Caco-2 (cell line): ENCODE measurements around the gene PMEPA1. TPM values are rescaled to one million over a fixed set of nuclear protein-coding genes. Genes with fewer than 3 reads are reported as not detected.

Source experiments
- BruUV-seq: library from RNA; stranded (reverse); fragments of 400-500 nt; replicated peaks from 2 replicates; lab custom pipeline; 2021; lab: Mats Ljungman, UMichigan
- CTCF ChIA-PET: fragments of 300-600 bp; sonication (Branson Sonifier 250); formaldehyde crosslinking; loops from one replicate; lab custom pipeline; 2022; ENCODE audit warnings: antibody characterized with exemption; lab: Charles Lee
- POLR2A ChIA-PET: fragments of 300-600 bp; sonication (Branson Sonifier 250); formaldehyde crosslinking; loops from one replicate; lab custom pipeline; 2022; ENCODE audit warnings: antibody characterized with exemption; lab: Charles Lee
- DNase-seq, 2 experiments: peaks; one replicate each; pipeline versions ENCODE4 v3.0.0 to v3.0.0-alpha.2; 2020 to 2022
- H3K27me3 ChIP-seq: replicated peaks from 2 replicates; pipeline ENCODE4 v1.6.0; 2011; ENCODE audit warnings: low read length; ENCODE audit not compliant: control insufficient read depth, insufficient read depth
- H3K36me3 ChIP-seq: 2 replicates; pipeline ENCODE4 v1.5.1; 2011; ENCODE audit warnings: low read length; ENCODE audit not compliant: control insufficient read depth, insufficient read depth
- H3K4me1 ChIP-seq: fragments of 250-450 bp; sonication (Bioruptor Pico); 2 replicates; pipeline ENCODE4 v1.5.1; 2020; ENCODE audit warnings: mild to moderate bottlenecking
- H3K4me3 ChIP-seq: 2 replicates; pipeline ENCODE4 v1.5.1; 2011; ENCODE audit warnings: low read depth, mild to moderate bottlenecking, control low read depth, low read length
- H3K9me3 ChIP-seq: fragments of 250-450 bp; sonication (Bioruptor Pico); 2 replicates; pipeline ENCODE4 v1.5.1; 2020; ENCODE audit warnings: mild to moderate bottlenecking, moderate library complexity
- H3K27ac Mint-ChIP-seq: one replicate; pipeline ENCODE4 v1.8.0; 2022; ENCODE audit warnings: mixed read lengths; ENCODE audit not compliant: unreplicated experiment
- H3K27me3 Mint-ChIP-seq: one replicate; pipeline ENCODE4 v1.8.0; 2022; ENCODE audit warnings: mixed read lengths; ENCODE audit not compliant: insufficient read depth, unreplicated experiment
- H3K36me3 Mint-ChIP-seq: one replicate; pipeline ENCODE4 v1.8.0; 2022; ENCODE audit warnings: mild to moderate bottlenecking, mixed read lengths; ENCODE audit not compliant: insufficient read depth, unreplicated experiment
- H3K4me1 Mint-ChIP-seq: one replicate; pipeline ENCODE4 v1.8.0; 2022; ENCODE audit warnings: low read depth, mixed read lengths; ENCODE audit not compliant: unreplicated experiment
- H3K4me3 Mint-ChIP-seq: one replicate; pipeline ENCODE4 v1.8.0; 2022; ENCODE audit warnings: mild to moderate bottlenecking, moderate library complexity, mixed read lengths; ENCODE audit not compliant: unreplicated experiment
- H3K9me3 Mint-ChIP-seq: one replicate; pipeline ENCODE4 v1.8.0; 2022; ENCODE audit warnings: mixed read lengths; ENCODE audit not compliant: unreplicated experiment
- intact Hi-C: fragments of 100-400 bp; cut with micrococcal nuclease; formaldehyde crosslinking; loops from one replicate; pipeline ENCODE4 v1.10.0; 2022; ENCODE audit not compliant: unreplicated experiment
- total RNA-seq: library from RNA; stranded (reverse); gene quantifications from 2 replicates; pipeline ENCODE4 v1.2.3, GENCODE V29; 2022
- TF ChIP-seq, protein P1 (sequence below), 2 experiments: fragments of 200-600 bp in 1 of 2; IDR thresholded peaks; 1 replicate in 1 of 2; 2 replicates in 1 of 2; pipeline versions ENCODE4 v1.5.1 to v1.8.0; 2011 to 2022; ENCODE audit warnings: antibody characterized with exemption in 1 of 2, control low read depth in 1 of 2, inconsistent platforms in 1 of 2, low read depth in 1 of 2, low read length in 1 of 2, mild to moderate bottlenecking in 1 of 2, moderate library complexity in 1 of 2; ENCODE audit not compliant: insufficient read depth in 1 of 2, severe bottlenecking in 1 of 2, unreplicated experiment in 1 of 2

PMEPA1 gene
- total RNA-seq, 1 experiment from 2014 or later, result 3.3 TPM

DNA sequence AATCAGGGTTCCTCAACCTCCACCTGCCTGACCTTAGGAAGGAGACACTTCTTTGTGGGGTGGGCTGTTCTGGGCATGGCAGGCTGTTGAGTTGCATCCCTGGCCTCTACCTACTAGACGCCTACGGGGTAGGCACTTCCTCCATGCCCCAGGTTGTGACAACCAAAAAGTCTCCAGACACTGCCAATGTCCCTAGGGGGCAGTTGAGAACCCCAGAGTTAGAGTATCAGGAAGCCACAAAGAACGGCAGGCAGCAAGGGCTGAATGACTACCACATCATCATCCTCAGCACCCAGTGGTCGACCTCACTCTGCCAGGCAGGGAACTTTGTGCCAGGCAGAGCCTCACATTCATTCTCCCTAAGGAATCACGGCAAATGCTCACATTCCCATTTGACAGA lies 21.5 kb downstream of the PMEPA1 start:
- ChIA-PET POLR2A (no interaction called here), CTCF (interaction anchor here (0.7 kb wide), 1 partner anchor 12 kb away, joined by 4 read pairs; no protein-coding TSS in a partner anchor)
- no TSS peak for BruUV-seq
- intact Hi-C loops, result no loop called here
- no peaks in the 10 kb centered on the region for H3K27me3 ChIP-seq
- no peak overlapping the region for H3K27ac Mint-ChIP-seq
- H3K4me3 ChIP-seq, result no peak overlapping the region
- H3K4me1 Mint-ChIP-seq, result peaks cover 16% of the 10 kb centered on the region
- peaks cover 11% of the 10 kb centered on the region for H3K4me1 ChIP-seq
- DNase-seq, result no peak
- no peak overlapping the region for H3K4me3 Mint-ChIP-seq
- no peaks in the 10 kb centered on the region for H3K36me3 Mint-ChIP-seq
- no peaks in the 10 kb centered on the region for H3K9me3 ChIP-seq
- no peaks in the 10 kb centered on the region for H3K9me3 Mint-ChIP-seq
- no peaks in the 10 kb centered on the region for H3K36me3 ChIP-seq
- H3K27me3 Mint-ChIP-seq, result no peaks in the 10 kb centered on the region
- TF ChIP-seq, protein P1, sequence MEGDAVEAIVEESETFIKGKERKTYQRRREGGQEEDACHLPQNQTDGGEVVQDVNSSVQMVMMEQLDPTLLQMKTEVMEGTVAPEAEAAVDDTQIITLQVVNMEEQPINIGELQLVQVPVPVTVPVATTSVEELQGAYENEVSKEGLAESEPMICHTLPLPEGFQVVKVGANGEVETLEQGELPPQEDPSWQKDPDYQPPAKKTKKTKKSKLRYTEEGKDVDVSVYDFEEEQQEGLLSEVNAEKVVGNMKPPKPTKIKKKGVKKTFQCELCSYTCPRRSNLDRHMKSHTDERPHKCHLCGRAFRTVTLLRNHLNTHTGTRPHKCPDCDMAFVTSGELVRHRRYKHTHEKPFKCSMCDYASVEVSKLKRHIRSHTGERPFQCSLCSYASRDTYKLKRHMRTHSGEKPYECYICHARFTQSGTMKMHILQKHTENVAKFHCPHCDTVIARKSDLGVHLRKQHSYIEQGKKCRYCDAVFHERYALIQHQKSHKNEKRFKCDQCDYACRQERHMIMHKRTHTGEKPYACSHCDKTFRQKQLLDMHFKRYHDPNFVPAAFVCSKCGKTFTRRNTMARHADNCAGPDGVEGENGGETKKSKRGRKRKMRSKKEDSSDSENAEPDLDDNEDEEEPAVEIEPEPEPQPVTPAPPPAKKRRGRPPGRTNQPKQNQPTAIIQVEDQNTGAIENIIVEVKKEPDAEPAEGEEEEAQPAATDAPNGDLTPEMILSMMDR (IDR thresholded peaks at IDR 0.05; ENCODE audit: insufficient read depth in 1 of 2, low read depth in 1 of 2, low read length in 1 of 2, severe bottlenecking in 1 of 2, unreplicated experiment in 1 of 2), result no peak

- no peak overlapping the region for H3K4me3 ChIP-seq
- no peak for DNase-seq
- CTCF ChIA-PET, result interaction anchor here (0.6 kb wide), 1 partner anchor 1084 kb away, joined by 3 read pairs; no protein-coding TSS in a partner anchor
- TF ChIP-seq, protein P1 (IDR thresholded peaks at IDR 0.05; ENCODE audit: insufficient read depth in 1 of 2, low read depth in 1 of 2, low read length in 1 of 2, severe bottlenecking in 1 of 2, unreplicated experiment in 1 of 2), result no peak
- no peak overlapping the region for H3K27ac Mint-ChIP-seq
- no peaks in the 10 kb centered on the region for H3K9me3 Mint-ChIP-seq
- H3K27me3 ChIP-seq, result no peaks in the 10 kb centered on the region
- no peak overlapping the region for H3K4me3 Mint-ChIP-seq
- no peaks in the 10 kb centered on the region for H3K36me3 ChIP-seq
- H3K4me1 ChIP-seq, result peaks cover under 1% of the 10 kb centered on the region; the same call in 1 of the 2 replicates
- POLR2A ChIA-PET, result no interaction called here
- no peaks in the 10 kb centered on the region for H3K27me3 Mint-ChIP-seq
- peaks cover 11% of the 10 kb centered on the region for H3K4me1 Mint-ChIP-seq
- H3K36me3 Mint-ChIP-seq, result no peaks in the 10 kb centered on the region
- intact Hi-C loops, result no loop called here
- H3K9me3 ChIP-seq, result no peaks in the 10 kb centered on the region
- BruUV-seq, result no TSS peak
These were observed 22.7 kb downstream of the PMEPA1 start for GRCh38 chr20:57686931-57687652.

DNA sequence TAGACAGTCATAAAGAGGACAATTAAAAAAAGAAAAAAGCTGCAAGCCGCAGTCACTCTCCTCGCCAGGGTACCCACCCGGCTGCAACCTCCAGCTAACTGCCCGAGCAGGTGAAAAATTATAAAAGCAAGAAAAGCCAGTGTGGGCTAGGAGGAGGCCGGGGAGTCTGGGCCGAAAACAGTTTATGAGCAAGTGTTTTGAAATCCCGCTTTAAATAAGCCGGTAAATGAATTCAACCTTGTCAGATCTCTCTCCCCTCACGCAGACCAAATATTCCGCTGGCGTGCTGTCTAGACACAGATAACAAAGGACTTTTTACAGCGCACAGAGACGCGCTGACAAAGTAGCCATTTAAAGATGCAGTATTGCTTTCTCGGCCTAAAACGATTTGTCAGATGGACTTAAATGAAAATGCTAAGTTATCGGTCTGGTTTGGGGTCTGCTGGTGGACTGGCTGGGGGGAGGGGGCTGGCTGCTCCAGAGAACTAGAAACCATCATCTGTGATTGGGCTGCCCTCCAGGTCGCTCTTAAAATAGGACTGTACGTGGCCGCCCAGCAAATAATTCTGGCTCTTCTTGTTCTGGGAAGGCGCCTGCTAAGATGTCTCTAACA lies 24.6 kb downstream of the PMEPA1 start:
- intact Hi-C loops, result no loop called here
- no peak for DNase-seq
- H3K9me3 Mint-ChIP-seq, result no peaks in the 10 kb centered on the region
- TF ChIP-seq, protein P1 (IDR thresholded peaks at IDR 0.05; ENCODE audit: insufficient read depth in 1 of 2, low read depth in 1 of 2, low read length in 1 of 2, severe bottlenecking in 1 of 2, unreplicated experiment in 1 of 2), result no peak
- Histone ChIP-seq H3K36me3 (no peaks in the 10 kb centered on the region), H3K27me3 (no peaks in the 10 kb centered on the region), H3K4me1 (no peaks in the 10 kb centered on the region), H3K9me3 (no peaks in the 10 kb centered on the region), H3K4me3 (no peak overlapping the region)
- H3K36me3 Mint-ChIP-seq, result no peaks in the 10 kb centered on the region
- H3K27me3 Mint-ChIP-seq, result no peaks in the 10 kb centered on the region
- H3K27ac Mint-ChIP-seq, result no peak overlapping the region
- H3K4me1 Mint-ChIP-seq, result peaks cover 6% of the 10 kb centered on the region
- POLR2A ChIA-PET, result no interaction called here
- BruUV-seq, result no TSS peak
- H3K4me3 Mint-ChIP-seq, result no peak overlapping the region
- CTCF ChIA-PET, result no interaction called here
